ENCODE results near the gene MGRN1.

- TF ChIP-seq CTCF (IDR thresholded peaks at IDR 0.05; ENCODE audit: insufficient read depth, low read depth, low read length) (no peak), EZH2 (IDR thresholded peaks at IDR 0.05; ENCODE audit: insufficient read depth, low read length) (no peak)
Measured at GRCh38 chr16:4691666-4692412, 67.2 kb downstream of the MGRN1 start.

Data from astrocyte (in vitro differentiated cells and primary cell).